GM23338 (cell line): Measurements from ENCODE around the gene HIGD1B.

Experiments used
- CTCF ChIP-seq, 2 experiments: fragments of 200-600 bp in 1 of 2; sonication (generic) in 1 of 2; conservative IDR thresholded peaks; 2 replicates each; pipeline versions ENCODE4 v1.5.1 to v1.6.1; 2016 to 2017; ENCODE audit warnings: antibody characterized with exemption in 2 of 2, low read depth in 2 of 2, mild to moderate bottlenecking in 2 of 2, moderate library complexity in 1 of 2
- ETS1 ChIP-seq: IDR thresholded peaks from 2 replicates; pipeline ENCODE4 v1.6.1; 2016; ENCODE audit warnings: antibody characterized with exemption
- EZH2 ChIP-seq: fragments of 200-600 bp; sonication (generic); IDR thresholded peaks from one replicate; pipeline ENCODE4 v1.8.0; 2017; ENCODE audit warnings: antibody characterized with exemption, mild to moderate bottlenecking, low read depth; ENCODE audit not compliant: unreplicated experiment
- EZH2phosphoT487 ChIP-seq: fragments of 200-600 bp; sonication (generic); IDR thresholded peaks from one replicate; pipeline ENCODE4 v1.8.1; 2018; ENCODE audit warnings: antibody characterized with exemption; ENCODE audit not compliant: unreplicated experiment
- NANOG ChIP-seq: IDR thresholded peaks from 2 replicates; pipeline ENCODE4 v1.6.1; 2016; ENCODE audit warnings: antibody characterized with exemption, borderline replicate concordance
- REST ChIP-seq: IDR thresholded peaks from one replicate; pipeline ENCODE4 v1.6.1; 2018; ENCODE audit warnings: antibody characterized with exemption; ENCODE audit not compliant: unreplicated experiment
- STAT1 ChIP-seq: IDR thresholded peaks from one replicate; pipeline ENCODE4 v1.6.1; 2016; ENCODE audit warnings: antibody characterized with exemption; ENCODE audit not compliant: unreplicated experiment
- ZNF114 ChIP-seq: fragments of 250-450 bp; sonication (Bioruptor Pico); IDR thresholded peaks from 2 replicates; pipeline ENCODE4 v1.5.0; 2020; ENCODE audit warnings: mild to moderate bottlenecking, moderate library complexity
- ZNF331 ChIP-seq: fragments of 250-450 bp; sonication (Bioruptor Pico); IDR thresholded peaks from 2 replicates; pipeline ENCODE4 v1.5.0; 2020; ENCODE audit warnings: low read depth, mild to moderate bottlenecking, moderate library complexity

- TF ChIP-seq CTCF (conservative IDR thresholded peaks at IDR 0.05; ENCODE audit: low read depth in 2 of 2) (no peak), NANOG (no peak), ETS1 (no peak), EZH2phosphoT487 (no peak), REST (no peak), EZH2 (no peak), STAT1 (no peak), ZNF114 (CRISPR knock-in tag) (no peak), ZNF331 (CRISPR knock-in tag) (no peak)
Observed at GRCh38 chr17:44872131-44872768, 24.6 kb downstream of the HIGD1B start.
